Measurements from ENCODE around the gene KNDC1. TPM values are rescaled to one million over a fixed set of nuclear protein-coding genes. Genes with fewer than 3 reads are reported as not detected.
A peak's percentile ranks its signal among the peaks of the same experiment; 100 is the strongest.
"Not testable (repeated sequence)": the region's sequence is repeated elsewhere in the genome, so short reads cannot be mapped to it uniquely, and the experiment has no call there.

The KNDC1 gene
- polyA plus RNA-seq, 3 donors from 2014 or later: not detected

- Mint-ChIP-seq H3K27ac (no peak overlapping the region), H3K27me3 (ENCODE audit: low read depth in 3 of 3) (peaks cover 0 to 6% (median 2%) of the 10 kb centered on the region in 3 donors), H3K4me3 (no peak overlapping the region), H3K9me3 (peaks cover 0 to under 1% (median 0%) of the 10 kb centered on the region in 6 donors), H3K4me1 (peaks cover 0 to 2% of the 10 kb centered on the region in 2 donors), H3K36me3 (no peaks in the 10 kb centered on the region)
- no peak for DNase-seq
These were observed 30.0 kb upstream of the KNDC1 start for GRCh38 chr10:133129859-133130495.

GRCh38 chr10:133130602-133131001 is 29.4 kb upstream of the KNDC1 start:
- Mint-ChIP-seq H3K4me1 (no peaks in the 10 kb centered on the region), H3K27ac (no peak overlapping the region), H3K9me3 (no peaks in the 10 kb centered on the region), H3K4me3 (no peak overlapping the region), H3K27me3 (ENCODE audit: low read depth in 3 of 3) (peaks cover 0 to 6% (median 0%) of the 10 kb centered on the region in 3 donors), H3K36me3 (no peaks in the 10 kb centered on the region)
- DNase-seq: no peak

- Mint-ChIP-seq H3K27me3 (ENCODE audit: low read depth in 3 of 3) (peaks cover 0 to 3% (median 0%) of the 10 kb centered on the region in 3 donors), H3K36me3 (no peaks in the 10 kb centered on the region), H3K4me3 (no peak overlapping the region), H3K4me1 (no peaks in the 10 kb centered on the region), H3K9me3 (no peaks in the 10 kb centered on the region), H3K27ac (no peak overlapping the region)
- no peak for DNase-seq
These were observed 29.0 kb upstream of the KNDC1 start for GRCh38 chr10:133131053-133131452.

- Mint-ChIP-seq H3K27ac (peak overlapping the region in 1 of 6 donors; percentile 49), H3K36me3 (no peaks in the 10 kb centered on the region), H3K4me1 (no peaks in the 10 kb centered on the region), H3K27me3 (ENCODE audit: low read depth in 3 of 3) (peaks cover 0 to 3% (median 0%) of the 10 kb centered on the region in 3 donors), H3K9me3 (no peaks in the 10 kb centered on the region), H3K4me3 (no peak overlapping the region)
- no peak for DNase-seq
These were observed 28.1 kb upstream of the KNDC1 start for GRCh38 chr10:133131734-133132472.

GRCh38 chr10:133132473-133133291 is 27.3 kb upstream of the KNDC1 start:
- no peak overlapping the region for H3K4me3 Mint-ChIP-seq
- H3K27ac Mint-ChIP-seq: no peak overlapping the region
- DNase-seq: no peak
- no peaks in the 10 kb centered on the region for H3K36me3 Mint-ChIP-seq
- H3K27me3 Mint-ChIP-seq (ENCODE audit: low read depth in 3 of 3): peaks cover 0 to 3% (median 0%) of the 10 kb centered on the region in 3 donors
- H3K9me3 Mint-ChIP-seq: no peaks in the 10 kb centered on the region
- no peaks in the 10 kb centered on the region for H3K4me1 Mint-ChIP-seq

- Mint-ChIP-seq H3K27me3 (ENCODE audit: low read depth in 3 of 3) (peaks cover 0 to 3% (median 0%) of the 10 kb centered on the region in 3 donors), H3K9me3 (no peaks in the 10 kb centered on the region), H3K4me1 (no peaks in the 10 kb centered on the region), H3K36me3 (no peaks in the 10 kb centered on the region), H3K27ac (no peak overlapping the region), H3K4me3 (no peak overlapping the region)
- DNase-seq: no peak
These were observed 26.4 kb upstream of the KNDC1 start for GRCh38 chr10:133133471-133134231.

- Mint-ChIP-seq H3K4me1 (no peaks in the 10 kb centered on the region), H3K27ac (no peak overlapping the region), H3K4me3 (no peak overlapping the region), H3K9me3 (no peaks in the 10 kb centered on the region), H3K36me3 (no peaks in the 10 kb centered on the region), H3K27me3 (ENCODE audit: low read depth in 3 of 3) (peaks cover 0 to 3% (median 0%) of the 10 kb centered on the region in 3 donors)
- no peak for DNase-seq
These were observed 25.5 kb upstream of the KNDC1 start for GRCh38 chr10:133134411-133135115.

- peaks cover 0 to 3% (median 0%) of the 10 kb centered on the region in 3 donors for H3K27me3 Mint-ChIP-seq (ENCODE audit: low read depth in 3 of 3)
- no peaks in the 10 kb centered on the region for H3K36me3 Mint-ChIP-seq
- no peaks in the 10 kb centered on the region for H3K4me1 Mint-ChIP-seq
- H3K9me3 Mint-ChIP-seq: no peaks in the 10 kb centered on the region
- no peak overlapping the region for H3K4me3 Mint-ChIP-seq
- H3K27ac Mint-ChIP-seq: no peak overlapping the region
- DNase-seq: no peak
These were observed 24.9 kb upstream of the KNDC1 start for GRCh38 chr10:133135116-133135465.

GRCh38 chr10:133137486-133138145 is 22.4 kb upstream of the KNDC1 start:
- DNase-seq; H3K36me3 Mint-ChIP-seq; H3K4me3 Mint-ChIP-seq; H3K27ac Mint-ChIP-seq; H3K27me3 Mint-ChIP-seq (ENCODE audit: low read depth in 3 of 3); H3K9me3 Mint-ChIP-seq; H3K4me1 Mint-ChIP-seq: not testable (repeated sequence)

GRCh38 chr10:133139551-133140065 is 20.4 kb upstream of the KNDC1 start:
- Mint-ChIP-seq H3K4me1 (peaks cover 6 to 12% of the 10 kb centered on the region in 2 donors), H3K9me3 (no peaks in the 10 kb centered on the region), H3K27me3 (ENCODE audit: low read depth in 3 of 3) (peaks cover 0 to 3% (median 2%) of the 10 kb centered on the region in 3 donors), H3K27ac (no peak overlapping the region), H3K4me3 (no peak overlapping the region), H3K36me3 (no peaks in the 10 kb centered on the region)
- peak in 1 of 3 donors; percentile 13 for DNase-seq

- Mint-ChIP-seq H3K27ac (no peak overlapping the region), H3K9me3 (no peaks in the 10 kb centered on the region), H3K4me3 (no peak overlapping the region), H3K4me1 (peaks cover 6 to 14% of the 10 kb centered on the region in 2 donors), H3K27me3 (ENCODE audit: low read depth in 3 of 3) (peaks cover 2 to 3% (median 2%) of the 10 kb centered on the region in 3 donors), H3K36me3 (no peaks in the 10 kb centered on the region)
- no peak for DNase-seq
These were observed 19.4 kb upstream of the KNDC1 start for GRCh38 chr10:133140417-133141143.
